GM18868 (cell line): Measurements from ENCODE around the gene ZNF282.
A peak's percentile ranks its signal among the peaks of the same experiment; 100 is the strongest.
"Not testable (repeated sequence)": the region's sequence is repeated elsewhere in the genome, so short reads cannot be mapped to it uniquely, and the experiment has no call there.

ENCODE experiments used
- ATAC-seq: cut with Tn5 transposase; IDR thresholded peaks from one replicate; pipeline ENCODE4 v1.9.1; 2021; ENCODE audit warnings: mild to moderate bottlenecking, moderate library complexity; ENCODE audit not compliant: unreplicated experiment

ZNF282 gene

GRCh38 chr7:149253665-149254064 is 58.3 kb downstream of the ZNF282 start:
- no peak for ATAC-seq

- ATAC-seq = no peak
Measured at GRCh38 chr7:149254181-149254858, 59.0 kb downstream of the ZNF282 start.

GRCh38 chr7:149255174-149255573 is 59.8 kb downstream of the ZNF282 start:
- no peak for ATAC-seq

GRCh38 chr7:149256568-149256967 is 61.2 kb downstream of the ZNF282 start:
- no peak for ATAC-seq

- no peak for ATAC-seq
Measured at GRCh38 chr7:149257146-149257545, 61.8 kb downstream of the ZNF282 start.

- peak; percentile 6 for ATAC-seq
Measured at GRCh38 chr7:149261316-149261828, 66.0 kb downstream of the ZNF282 start.

GRCh38 chr7:149261829-149262617 is 66.7 kb downstream of the ZNF282 start, which contains the start of gene ZNF783:
Gene ZNF783 (plus strand): TSS chr7:149262196. CDS start chr7:149262334, 138 bp downstream.
- ATAC-seq = peak; percentile 84

GRCh38 chr7:149266451-149266850 is 71.1 kb downstream of the ZNF282 start:
- ATAC-seq = no peak

GRCh38 chr7:149267733-149268132 is 72.4 kb downstream of the ZNF282 start:
- ATAC-seq = no peak

- ATAC-seq = not testable (repeated sequence)
Measured at GRCh38 chr7:149274424-149274823, 79.1 kb downstream of the ZNF282 start.
